RWPE1 (cell line): ENCODE data around the gene ADAMTS17.
A peak's percentile ranks its signal among the peaks of the same experiment; 100 is the strongest.
"Not testable (repeated sequence)": the region's sequence is repeated elsewhere in the genome, so short reads cannot be mapped to it uniquely, and the experiment has no call there.

Experiments used
- CTCF ChIA-PET: fragments of 350-600 bp; sonication (Branson Sonifier 250); formaldehyde crosslinking; extraction: SDS; loops from one replicate; lab custom pipeline; 2021; lab: Yijun Ruan, JAX
- POLR2A ChIA-PET: fragments of 400-600 bp; formaldehyde crosslinking; extraction: SDS; loops from one replicate; lab custom pipeline; 2020; ENCODE audit warnings: antibody characterized with exemption; ENCODE audit not compliant: low non-redundant PET; lab: Yijun Ruan, JAX
- DNase-seq: peaks from one replicate; pipeline ENCODE4 v3.0.0; 2012; ENCODE audit warnings: low spot score
- H3K27ac ChIP-seq: fragments of 450-650 bp; 2 replicates; pipeline ENCODE4 v1.5.1; 2017
- CTCF ChIP-seq: fragments of 450-650 bp; conservative IDR thresholded peaks from 2 replicates; pipeline ENCODE4 v1.5.1; 2017; ENCODE audit warnings: low read depth, mild to moderate bottlenecking

The ADAMTS17 gene

GRCh38 chr15:99981839-99982658 lies 359.7 kb downstream of the ADAMTS17 start:
- TF ChIP-seq CTCF: no peak
- ChIA-PET CTCF (interaction anchor here (0.7 to 1.4 kb wide), 2 partner anchors 53 to 1085 kb away, joined by 4 to 9 read pairs; no protein-coding TSS in a partner anchor), POLR2A (no interaction called here)
- peak overlapping the region; percentile 6; the same call in 1 of the 2 replicates for H3K27ac ChIP-seq
- no peak for DNase-seq

GRCh38 chr15:99981191-99981647 lies 360.6 kb downstream of the ADAMTS17 start:
- peak; percentile 55 for DNase-seq
- TF ChIP-seq CTCF: no peak
- ChIA-PET POLR2A (no interaction called here), CTCF (interaction anchor here (0.7 to 1.4 kb wide), 4 partner anchors 45 to 1084 kb away, joined by 3 to 9 read pairs (median 4); no protein-coding TSS in a partner anchor)
- no peak overlapping the region; the same call in 1 of the 2 replicates for H3K27ac ChIP-seq

- POLR2A ChIA-PET: no interaction called here
- no peak for TF ChIP-seq CTCF
- CTCF ChIA-PET: interaction anchor here (0.7 to 1.4 kb wide), 3 partner anchors 45 to 403 kb away, joined by 3 to 9 read pairs (median 3); no protein-coding TSS in a partner anchor
- no peak overlapping the region for H3K27ac ChIP-seq
- no peak for DNase-seq
Measured at GRCh38 chr15:99980752-99981151, 361.0 kb downstream of the ADAMTS17 start.

GRCh38 chr15:99979886-99980285 lies 361.9 kb downstream of the ADAMTS17 start:
- CTCF ChIA-PET, DNase-seq, POLR2A ChIA-PET, H3K27ac ChIP-seq: not testable (repeated sequence)

GRCh38 chr15:99979371-99979770 lies 362.4 kb downstream of the ADAMTS17 start:
- ChIA-PET POLR2A (no interaction called here), CTCF (no interaction called here)
- no peak for TF ChIP-seq CTCF
- no peak for DNase-seq
- no peak overlapping the region for H3K27ac ChIP-seq

- ChIA-PET POLR2A (no interaction called here), CTCF (interaction anchor here (0.5 to 1.0 kb wide), 2 partner anchors 20 to 361 kb away, joined by 3 to 5 read pairs; no protein-coding TSS in a partner anchor)
- TF ChIP-seq CTCF: no peak
- DNase-seq: no peak
- peak overlapping the region; percentile 91 for H3K27ac ChIP-seq
Measured at GRCh38 chr15:99978426-99978825, 363.3 kb downstream of the ADAMTS17 start.
